PC-9 (cell line): ENCODE measurements around the gene SLC1A4. TPM values are rescaled to one million over a fixed set of nuclear protein-coding genes. Genes with fewer than 3 reads are reported as not detected.
A peak's percentile ranks its signal among the peaks of the same experiment; 100 is the strongest.

Source experiments
- BruUV-seq: library from RNA; stranded (reverse); fragments of 400-500 nt; replicated peaks from 2 replicates; lab custom pipeline; 2021; lab: Mats Ljungman, UMichigan
- CTCF ChIA-PET: fragments of 300-600 bp; sonication (Branson Sonifier 250); formaldehyde crosslinking; loops from one replicate; lab custom pipeline; 2022; ENCODE audit warnings: antibody characterized with exemption; lab: Charles Lee
- POLR2A ChIA-PET: fragments of 300-600 bp; sonication (Branson Sonifier 250); formaldehyde crosslinking; loops from one replicate; lab custom pipeline; 2022; ENCODE audit warnings: antibody characterized with exemption; ENCODE audit not compliant: unreplicated experiment; lab: Charles Lee
- DNase-seq, 2 experiments: peaks; one replicate each; pipeline versions ENCODE4 v3.0.0 to v3.0.0-alpha.2; 2015 to 2022; ENCODE audit warnings: mixed read lengths in 1 of 2
- H2AFZ ChIP-seq: fragments of 200-600 bp; sonication (generic); 2 replicates; pipeline ENCODE4 v1.8.1; 2017; ENCODE audit warnings: antibody characterized with exemption
- H3F3A ChIP-seq: fragments of 200-600 bp; sonication (generic); 2 replicates; pipeline ENCODE4 v1.8.1; 2017; ENCODE audit warnings: antibody characterized with exemption, mild to moderate bottlenecking, low read depth; ENCODE audit not compliant: insufficient read depth
- H3K27ac ChIP-seq: fragments of 200-600 bp; sonication (generic); 2 replicates; pipeline ENCODE4 v1.6.1; 2016; ENCODE audit warnings: mixed run types
- H3K27me3 ChIP-seq: fragments of 200-600 bp; sonication (generic); 2 replicates; pipeline ENCODE4 v1.6.1; 2016; ENCODE audit warnings: low read depth, mixed run types; ENCODE audit not compliant: insufficient read depth
- H3K36me3 ChIP-seq: fragments of 200-600 bp; sonication (generic); 2 replicates; pipeline ENCODE4 v1.6.1; 2016; ENCODE audit warnings: low read depth, mixed run types
- H3K4me1 ChIP-seq: fragments of 200-600 bp; sonication (generic); replicated peaks from 2 replicates; pipeline ENCODE4 v1.6.1; 2016; ENCODE audit warnings: mixed run types; ENCODE audit not compliant: insufficient read depth
- H3K4me2 ChIP-seq: fragments of 200-600 bp; sonication (generic); 2 replicates; pipeline ENCODE4 v1.6.1; 2017; ENCODE audit warnings: mixed run types
- H3K4me3 ChIP-seq: fragments of 200-600 bp; sonication (generic); 2 replicates; pipeline ENCODE4 v1.6.1; 2016; ENCODE audit warnings: mixed run types
- H3K79me2 ChIP-seq: fragments of 200-600 bp; sonication (generic); 2 replicates; pipeline ENCODE4 v1.6.1; 2017; ENCODE audit warnings: low read depth, mixed run types
- H3K9me2 ChIP-seq: fragments of 200-600 bp; sonication (generic); 2 replicates; pipeline ENCODE4 v1.8.1; 2017; ENCODE audit warnings: mild to moderate bottlenecking; ENCODE audit not compliant: insufficient read depth
- H3K9me3 ChIP-seq: fragments of 200-600 bp; sonication (generic); 2 replicates; pipeline ENCODE4 v1.8.1; 2016; ENCODE audit warnings: low read depth; ENCODE audit not compliant: insufficient read depth
- H4K20me1 ChIP-seq: fragments of 200-600 bp; sonication (generic); 2 replicates; pipeline ENCODE4 v1.8.1; 2017; ENCODE audit not compliant: insufficient read depth
- CTCF ChIP-seq: fragments of 200-600 bp; sonication (generic); conservative IDR thresholded peaks from 2 replicates; pipeline ENCODE4 v1.6.1; 2017; ENCODE audit warnings: mixed run types, antibody characterized with exemption, mild to moderate bottlenecking, moderate library complexity
- EZH2 ChIP-seq: fragments of 200-600 bp; sonication (generic); IDR thresholded peaks from 2 replicates; pipeline ENCODE4 v1.8.0; 2017; ENCODE audit warnings: antibody characterized with exemption, low read depth
- intact Hi-C: fragments of 100-400 bp; cut with micrococcal nuclease; formaldehyde crosslinking; loops from one replicate; pipeline ENCODE4 v1.10.0; 2022; ENCODE audit not compliant: unreplicated experiment
- total RNA-seq: library from RNA; stranded (reverse); gene quantifications from 2 replicates; pipeline ENCODE4 v1.2.3, GENCODE V29; 2021

Gene SLC1A4
- total RNA-seq, 1 experiment from 2014 or later, result 8.7 TPM

DNA sequence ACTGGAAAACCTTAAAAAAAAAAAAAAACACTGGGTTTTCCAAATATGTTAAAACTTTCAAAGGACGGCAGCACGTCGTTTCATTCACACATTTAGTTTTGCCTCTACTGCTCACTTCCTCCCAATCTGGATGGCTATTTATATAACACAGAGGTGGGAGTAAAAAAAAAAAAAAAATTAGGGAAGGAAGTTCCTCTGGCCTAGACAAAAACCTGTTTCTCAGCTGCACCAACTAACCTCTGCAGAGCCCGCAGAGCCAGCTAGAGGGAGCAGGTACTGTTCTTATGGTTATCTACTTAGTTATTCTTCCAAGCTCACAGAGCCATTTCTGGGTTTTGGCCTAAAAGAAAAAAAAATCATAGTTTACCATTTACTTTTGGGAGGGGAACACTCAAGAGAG, 28.1 kb downstream of the SLC1A4 start:
- Histone ChIP-seq H3K27ac (no peak overlapping the region), H3F3A (no peaks in the 10 kb centered on the region), H4K20me1 (no peaks in the 10 kb centered on the region; the same call in 1 of the 2 replicates), H3K9me3 (no peaks in the 10 kb centered on the region), H3K4me3 (no peak overlapping the region), H3K36me3 (no peaks in the 10 kb centered on the region), H3K4me2 (no peak overlapping the region), H2AFZ (no peak overlapping the region), H3K27me3 (no peaks in the 10 kb centered on the region), H3K79me2 (no peaks in the 10 kb centered on the region), H3K4me1 (no peaks in the 10 kb centered on the region), H3K9me2 (no peaks in the 10 kb centered on the region)
- DNase-seq, result no peak
- POLR2A ChIA-PET, result interaction anchor here (0.5 to 0.7 kb wide), 2 partner anchors 13 to 32 kb away, joined by 3 to 7 read pairs; no protein-coding TSS in a partner anchor
- intact Hi-C loops, result no loop called here
- TF ChIP-seq CTCF (peak; percentile 50), EZH2 (no peak)
- no TSS peak for BruUV-seq
- CTCF ChIA-PET, result interaction anchor here (0.6 kb wide), 1 partner anchor 145 kb away, joined by 3 read pairs; no protein-coding TSS in a partner anchor

DNA sequence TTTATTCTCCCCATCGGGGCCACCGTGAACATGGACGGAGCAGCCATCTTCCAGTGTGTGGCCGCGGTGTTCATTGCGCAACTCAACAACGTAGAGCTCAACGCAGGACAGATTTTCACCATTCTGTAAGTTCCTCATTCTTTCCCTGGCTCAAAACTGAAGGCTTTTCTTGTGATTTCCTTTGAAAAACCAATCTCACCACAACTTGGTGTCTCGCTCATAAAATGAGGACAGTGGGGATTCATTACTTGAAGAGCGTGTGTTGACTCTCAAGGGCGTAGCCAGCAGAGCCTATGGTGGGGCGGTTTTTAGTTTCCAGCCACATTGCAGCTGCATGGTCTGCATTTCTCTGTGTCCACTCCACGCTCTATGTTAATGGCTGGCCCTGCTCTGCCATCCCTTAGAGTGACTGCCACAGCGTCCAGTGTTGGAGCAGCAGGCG, 29.0 kb downstream of the SLC1A4 start:
- Histone ChIP-seq H3K79me2 (no peaks in the 10 kb centered on the region), H3K4me3 (no peak overlapping the region), H4K20me1 (no peaks in the 10 kb centered on the region; the same call in 1 of the 2 replicates), H3F3A (no peaks in the 10 kb centered on the region), H2AFZ (no peak overlapping the region), H3K4me1 (no peaks in the 10 kb centered on the region), H3K9me3 (no peaks in the 10 kb centered on the region), H3K27ac (no peak overlapping the region), H3K36me3 (no peaks in the 10 kb centered on the region), H3K27me3 (no peaks in the 10 kb centered on the region), H3K4me2 (no peak overlapping the region), H3K9me2 (no peaks in the 10 kb centered on the region)
- BruUV-seq, result no TSS peak
- intact Hi-C loops, result no loop called here
- no peak for DNase-seq
- ChIA-PET POLR2A (no interaction called here), CTCF (no interaction called here)
- TF ChIP-seq CTCF (no peak), EZH2 (no peak)

DNA sequence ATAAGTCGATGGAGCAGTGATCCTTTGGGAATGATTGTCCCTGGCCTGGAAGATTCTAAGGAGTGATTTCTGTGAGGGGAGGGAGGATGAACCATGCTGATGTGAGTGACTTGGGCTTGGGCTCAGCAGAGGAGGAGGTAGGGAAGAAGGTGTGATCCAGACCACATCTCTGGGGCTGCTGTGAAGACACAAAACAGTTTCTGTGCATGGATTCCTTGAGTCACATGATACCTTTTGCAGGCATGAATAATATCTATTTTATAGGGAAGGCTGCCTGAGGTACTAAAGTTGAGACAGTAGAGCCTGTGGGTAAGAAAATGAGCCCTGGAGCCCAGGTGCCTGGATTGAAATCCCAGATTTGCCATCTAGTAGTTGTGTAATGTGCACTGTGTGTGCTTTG, 29.8 kb downstream of the SLC1A4 start:
- Histone ChIP-seq H4K20me1 (no peaks in the 10 kb centered on the region; the same call in 1 of the 2 replicates), H3K27ac (no peak overlapping the region), H3F3A (no peaks in the 10 kb centered on the region), H3K79me2 (no peaks in the 10 kb centered on the region), H3K36me3 (no peaks in the 10 kb centered on the region), H3K27me3 (no peaks in the 10 kb centered on the region), H3K4me2 (no peak overlapping the region), H3K9me2 (no peaks in the 10 kb centered on the region), H2AFZ (no peak overlapping the region), H3K4me3 (no peak overlapping the region), H3K4me1 (peaks cover 1% of the 10 kb centered on the region), H3K9me3 (no peaks in the 10 kb centered on the region)
- ChIA-PET POLR2A (no interaction called here), CTCF (no interaction called here)
- intact Hi-C loops, result no loop called here
- no peak for DNase-seq
- BruUV-seq, result no TSS peak
- TF ChIP-seq CTCF, result no peak
- no peak for TF ChIP-seq EZH2
